Subcutaneous abdominal adipose tissue (tissue), 5 donors: ENCODE data around the gene DHX34.
"Not testable (repeated sequence)": the region's sequence is repeated elsewhere in the genome, so short reads cannot be mapped to it uniquely, and the experiment has no call there.

Experiments
- H3K27ac ChIP-seq: one replicate; pipeline ENCODE4 v1.7.0; 2013; ENCODE audit warnings: low read depth, mild to moderate bottlenecking, inconsistent platforms, low read length, moderate library complexity
- H3K27me3 ChIP-seq, 5 donors: one replicate each; pipeline ENCODE4 v1.7.0; 2013; ENCODE audit warnings: low read length in 5 of 5, inconsistent platforms in 1 of 5; ENCODE audit not compliant: control insufficient read depth in 5 of 5, insufficient read depth in 4 of 5
- H3K36me3 ChIP-seq, 5 donors: one replicate each; pipeline ENCODE4 v1.7.0; 2013; ENCODE audit warnings: low read length in 5 of 5; ENCODE audit not compliant: control insufficient read depth in 5 of 5, insufficient read depth in 5 of 5
- H3K4me1 ChIP-seq, 5 donors: one replicate each; pipeline ENCODE4 v1.7.0; 2013; ENCODE audit warnings: low read length in 5 of 5, mild to moderate bottlenecking in 3 of 5, moderate library complexity in 1 of 5; ENCODE audit not compliant: control insufficient read depth in 5 of 5, insufficient read depth in 5 of 5
- H3K4me3 ChIP-seq, 5 donors: one replicate each; pipeline ENCODE4 v1.7.0; 2013; ENCODE audit warnings: low read length in 5 of 5, low read depth in 1 of 5
- H3K9ac ChIP-seq, 5 donors: one replicate each; pipeline ENCODE4 v1.7.0; 2013; ENCODE audit warnings: low read length in 5 of 5, mild to moderate bottlenecking in 4 of 5, moderate library complexity in 3 of 5
- H3K9me3 ChIP-seq, 5 donors: one replicate each; pipeline ENCODE4 v1.7.0; 2013; ENCODE audit warnings: low read length in 5 of 5; ENCODE audit not compliant: control insufficient read depth in 5 of 5
- donor health status: healthy.
- donor health status: healthy.
- donor health status: healthy.
- donor health status: healthy.
- donor health status: healthy.

The DHX34 gene

DNA sequence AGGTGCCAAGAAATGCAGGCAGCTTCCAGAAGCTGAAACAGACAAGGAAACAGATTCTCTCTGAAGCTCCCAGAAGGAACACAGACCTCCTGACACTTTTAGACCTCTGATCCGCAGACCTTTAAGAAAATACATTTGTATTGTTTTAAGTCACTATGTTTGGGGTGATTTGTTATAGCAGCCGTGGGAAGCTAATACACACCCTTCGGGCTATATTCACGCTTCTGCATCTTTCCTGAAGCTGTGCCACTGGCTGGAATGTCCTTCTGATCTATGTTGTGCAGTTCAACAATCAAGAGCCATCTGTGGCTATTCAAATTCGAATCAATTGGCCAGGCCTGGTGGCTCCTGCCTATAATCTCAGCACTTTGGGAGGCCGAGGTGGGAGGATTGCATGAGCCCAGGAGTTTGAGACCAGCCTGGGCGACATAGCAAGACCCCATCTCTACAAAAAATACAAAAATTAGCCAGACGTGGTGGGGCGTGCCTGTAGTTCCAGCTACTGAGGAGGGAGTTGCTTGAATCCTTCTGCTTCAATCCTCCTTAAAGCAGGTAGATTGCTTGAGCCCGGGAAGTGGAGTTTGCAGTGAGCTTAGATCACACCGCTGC lies 5.8 kb upstream of the DHX34 start:
- no peak overlapping the region for H3K27ac ChIP-seq
- no peak overlapping the region for H3K9ac ChIP-seq
- no peak overlapping the region for H3K4me3 ChIP-seq
- no peaks in the 10 kb centered on the region for H3K27me3 ChIP-seq
- H3K36me3 ChIP-seq: peaks cover 0 to 7% (median 0%) of the 10 kb centered on the region in 5 donors
- no peaks in the 10 kb centered on the region for H3K9me3 ChIP-seq
- peaks cover 0 to 4% (median 0%) of the 10 kb centered on the region in 5 donors for H3K4me1 ChIP-seq

DNA sequence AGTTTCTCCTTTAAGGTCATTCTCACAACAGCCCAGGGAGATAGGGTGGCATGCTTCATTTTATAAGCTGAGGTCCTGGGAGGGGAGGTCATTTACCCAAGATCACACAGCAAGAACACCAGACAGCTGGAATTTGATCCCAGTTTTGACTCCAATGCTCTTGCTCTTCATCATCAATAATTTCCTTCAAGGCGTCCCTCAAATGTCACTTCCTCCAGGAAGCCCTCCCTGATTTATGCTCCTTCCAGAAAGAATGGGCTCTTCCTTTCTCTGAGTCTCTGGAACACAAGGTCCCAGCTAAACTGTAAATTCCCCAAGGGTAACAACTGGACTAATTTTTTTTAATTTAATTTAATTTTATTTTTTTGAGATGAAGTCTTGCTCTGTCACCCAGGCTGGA lies 4.7 kb upstream of the DHX34 start:
- Histone ChIP-seq H3K9ac (no peak overlapping the region), H3K4me1 (peaks cover 0 to 10% (median 7%) of the 10 kb centered on the region in 5 donors), H3K36me3 (peaks cover 0 to 7% (median 0%) of the 10 kb centered on the region in 5 donors), H3K4me3 (no peak overlapping the region), H3K27ac (no peak overlapping the region), H3K27me3 (no peaks in the 10 kb centered on the region), H3K9me3 (no peaks in the 10 kb centered on the region)

DNA sequence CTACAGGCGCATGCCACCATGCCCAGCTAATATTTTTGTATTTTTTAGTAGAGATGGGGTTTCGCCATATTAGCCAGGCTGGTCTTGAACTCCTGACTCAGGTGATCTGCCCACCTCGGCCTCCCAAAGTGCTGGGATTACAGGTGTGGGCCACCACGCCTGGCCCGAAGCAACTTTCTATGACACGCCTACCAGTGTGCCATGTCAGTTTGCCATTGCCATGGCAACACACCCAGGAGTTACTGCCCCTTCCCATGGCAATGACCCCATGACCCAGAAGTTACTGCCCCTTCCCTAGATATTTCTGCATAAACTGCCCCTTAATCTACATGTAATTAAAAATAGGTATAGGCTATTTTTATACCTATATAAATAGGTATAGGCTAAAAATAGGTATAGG lies 3.1 kb upstream of the DHX34 start:
- not testable (repeated sequence) for H3K9me3 ChIP-seq, H3K4me3 ChIP-seq, H3K36me3 ChIP-seq, H3K9ac ChIP-seq, H3K27me3 ChIP-seq, H3K27ac ChIP-seq
- H3K4me1 ChIP-seq: peaks cover 3 to 18% (median 14%) of the 10 kb centered on the region in 5 donors

DNA sequence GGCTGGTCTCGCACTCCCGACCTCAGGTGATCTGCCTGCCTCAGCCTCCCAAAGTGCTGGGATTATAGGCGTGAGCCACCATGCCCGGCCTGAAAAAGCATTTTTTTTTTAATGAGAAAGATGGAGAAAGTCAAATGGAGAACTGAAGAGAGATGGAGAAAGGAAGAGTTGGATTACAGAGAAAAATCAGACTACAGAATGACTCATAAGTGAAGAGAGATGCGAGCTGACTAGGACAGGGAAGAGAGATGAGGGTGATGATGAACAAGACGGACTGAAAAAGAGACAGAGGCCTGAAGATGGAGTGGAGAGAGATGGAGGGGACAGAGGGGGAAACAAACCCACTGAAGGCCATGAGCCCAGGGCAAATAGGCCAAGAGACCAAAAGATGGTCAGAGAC lies 1.5 kb downstream of the DHX34 start:
- H3K36me3 ChIP-seq: peaks cover 0 to 35% (median 24%) of the 10 kb centered on the region in 5 donors
- H3K9me3 ChIP-seq: no peaks in the 10 kb centered on the region
- no peak overlapping the region for H3K4me3 ChIP-seq
- H3K27ac ChIP-seq: no peak overlapping the region
- peaks cover 3 to 26% (median 15%) of the 10 kb centered on the region in 5 donors for H3K4me1 ChIP-seq
- no peaks in the 10 kb centered on the region for H3K27me3 ChIP-seq
- no peak overlapping the region for H3K9ac ChIP-seq

DNA sequence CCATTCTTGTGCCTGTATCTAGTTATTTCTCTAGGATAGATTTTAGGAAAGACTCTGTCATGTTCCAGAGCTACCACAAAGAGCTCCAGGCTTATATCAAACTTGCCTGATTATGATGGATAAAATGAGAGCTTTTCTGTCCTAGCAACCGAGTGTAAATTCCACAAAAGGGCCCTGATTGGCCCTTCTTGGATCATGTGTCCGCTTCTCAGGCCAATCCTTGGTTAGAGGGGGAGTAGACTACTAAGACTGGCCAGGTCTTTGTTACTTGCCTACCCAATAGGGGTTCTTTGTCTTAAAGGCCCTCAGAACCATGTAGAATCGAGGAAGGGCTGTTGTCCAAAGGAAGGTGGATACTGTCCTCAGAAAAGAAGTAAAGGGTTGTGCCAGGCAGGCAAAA lies 2.4 kb downstream of the DHX34 start:
- H3K9me3 ChIP-seq: no peaks in the 10 kb centered on the region
- no peak overlapping the region for H3K4me3 ChIP-seq
- H3K27me3 ChIP-seq: no peaks in the 10 kb centered on the region
- peaks cover 0 to 44% (median 31%) of the 10 kb centered on the region in 5 donors for H3K36me3 ChIP-seq
- peaks cover 3 to 26% (median 15%) of the 10 kb centered on the region in 5 donors for H3K4me1 ChIP-seq
- H3K27ac ChIP-seq: no peak overlapping the region
- peak overlapping the region in 1 of 5 donors; percentile 4 for H3K9ac ChIP-seq

DNA sequence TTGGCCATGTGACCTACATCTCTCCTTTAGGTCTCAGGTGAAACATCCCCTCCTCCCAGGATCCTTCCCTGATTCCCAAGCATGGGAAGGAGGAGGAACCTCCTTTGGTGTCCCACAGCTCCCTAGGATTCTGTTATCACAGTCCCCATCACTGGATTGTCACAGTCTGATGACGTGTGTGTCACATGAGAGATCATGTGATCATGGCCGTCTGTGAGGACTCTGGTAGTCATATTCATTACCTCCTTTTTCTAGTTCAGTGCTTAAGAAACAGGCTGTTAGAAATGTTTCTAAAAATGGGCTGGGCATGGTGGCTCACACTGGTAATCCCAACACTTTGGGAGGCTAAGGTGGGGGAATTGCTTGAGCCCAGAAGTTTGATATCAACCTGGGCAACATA lies 3.0 kb downstream of the DHX34 start:
- peak overlapping the region in 1 of 5 donors; percentile 4 for H3K9ac ChIP-seq
- H3K27ac ChIP-seq: no peak overlapping the region
- H3K4me1 ChIP-seq: peaks cover 3 to 26% (median 15%) of the 10 kb centered on the region in 5 donors
- H3K27me3 ChIP-seq: no peaks in the 10 kb centered on the region
- H3K36me3 ChIP-seq: peaks cover under 1 to 50% (median 34%) of the 10 kb centered on the region in 5 donors
- no peaks in the 10 kb centered on the region for H3K9me3 ChIP-seq
- no peak overlapping the region for H3K4me3 ChIP-seq

DNA sequence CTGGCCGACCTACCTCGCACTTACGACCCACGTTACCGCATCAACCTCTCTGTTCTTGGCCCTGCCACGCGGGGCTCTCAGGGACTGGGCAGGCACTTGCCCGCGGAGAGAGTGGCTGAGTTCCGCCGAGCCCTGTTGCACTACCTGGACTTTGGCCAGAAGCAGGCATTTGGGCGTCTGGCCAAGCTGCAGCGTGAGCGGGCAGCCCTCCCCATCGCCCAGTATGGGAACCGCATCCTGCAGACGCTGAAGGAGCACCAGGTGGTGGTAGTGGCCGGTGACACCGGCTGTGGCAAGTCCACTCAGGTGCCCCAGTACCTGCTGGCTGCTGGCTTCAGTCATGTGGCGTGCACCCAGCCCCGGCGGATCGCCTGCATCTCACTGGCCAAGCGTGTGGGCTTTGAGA lies 4.2 kb downstream of the DHX34 start:
- Histone ChIP-seq H3K9ac (no peak overlapping the region), H3K4me1 (peaks cover 3 to 22% (median 15%) of the 10 kb centered on the region in 5 donors), H3K4me3 (no peak overlapping the region), H3K27ac (no peak overlapping the region), H3K27me3 (no peaks in the 10 kb centered on the region), H3K9me3 (peaks cover 0 to 4% (median 3%) of the 10 kb centered on the region in 5 donors), H3K36me3 (peaks cover 4 to 62% (median 46%) of the 10 kb centered on the region in 5 donors)

DNA sequence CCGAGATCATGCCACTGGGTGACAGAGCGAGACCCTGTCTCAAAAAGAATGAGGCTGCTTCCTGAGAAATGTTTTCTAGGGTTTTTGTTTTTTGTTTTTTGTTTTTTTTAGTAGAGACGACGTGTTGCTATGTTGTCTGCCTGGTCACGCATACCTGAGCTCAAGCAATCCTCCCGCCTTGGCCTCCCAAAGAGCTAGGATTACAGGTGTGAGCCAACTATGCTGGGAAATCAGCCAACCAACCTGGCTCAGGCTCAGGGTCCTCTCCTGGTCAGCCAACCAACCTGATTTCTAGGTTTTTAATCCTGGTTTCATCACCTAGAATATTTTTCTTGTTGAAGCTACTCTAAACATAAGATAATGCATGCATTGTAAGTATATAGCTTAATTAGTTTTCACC lies 7.8 kb downstream of the DHX34 start:
- Histone ChIP-seq H3K9ac (no peak overlapping the region), H3K27ac (no peak overlapping the region), H3K27me3 (no peaks in the 10 kb centered on the region), H3K9me3 (peaks cover 0 to 4% (median 3%) of the 10 kb centered on the region in 5 donors), H3K4me1 (peaks cover 0 to 3% (median 0%) of the 10 kb centered on the region in 5 donors), H3K36me3 (peaks cover 4 to 94% (median 76%) of the 10 kb centered on the region in 5 donors), H3K4me3 (no peak overlapping the region)

DNA sequence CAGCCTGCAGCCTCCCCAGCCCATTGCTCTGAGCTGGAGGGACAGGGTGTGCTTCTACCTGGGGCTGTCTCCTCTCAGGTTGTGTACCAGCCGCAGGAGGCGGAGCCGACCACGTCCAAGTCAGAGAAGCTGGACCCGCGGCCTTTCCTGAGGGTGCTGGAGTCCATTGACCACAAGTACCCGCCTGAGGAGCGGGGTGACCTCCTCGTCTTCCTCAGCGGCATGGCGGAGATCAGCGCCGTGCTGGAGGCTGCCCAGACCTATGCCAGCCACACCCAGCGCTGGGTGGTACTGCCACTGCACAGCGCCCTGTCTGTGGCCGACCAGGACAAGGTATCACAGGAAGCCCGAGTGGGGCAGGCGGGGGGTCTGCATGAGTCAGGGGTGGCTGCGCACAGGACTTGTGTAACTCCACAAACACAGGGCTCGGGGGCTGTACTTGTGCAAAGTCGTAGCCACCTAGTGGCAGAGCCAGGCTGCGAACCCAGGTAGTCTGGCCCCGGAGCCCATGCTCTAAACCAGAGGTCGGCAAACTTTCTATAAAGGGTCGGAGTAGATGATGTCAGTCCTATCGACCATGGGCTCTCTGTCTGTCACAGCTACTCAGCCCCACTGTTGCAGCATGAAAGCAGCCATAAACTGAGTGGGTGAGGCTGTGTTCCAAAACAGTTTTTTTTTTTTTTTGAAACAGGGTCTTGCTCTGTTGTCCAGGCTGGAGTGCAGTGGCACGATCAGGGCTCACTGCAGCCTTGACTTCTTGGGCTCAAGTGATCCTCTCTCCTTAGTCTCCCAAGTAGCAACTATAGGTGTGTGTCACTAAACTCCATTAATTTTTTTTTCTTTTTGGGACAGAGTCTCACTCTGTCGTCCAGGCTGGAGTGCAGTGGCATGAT lies 8.9 kb downstream of the DHX34 start:
- Histone ChIP-seq H3K27ac (no peak overlapping the region), H3K27me3 (no peaks in the 10 kb centered on the region), H3K36me3 (peaks cover 4 to 95% (median 77%) of the 10 kb centered on the region in 5 donors), H3K4me1 (no peaks in the 10 kb centered on the region), H3K4me3 (no peak overlapping the region), H3K9me3 (peaks cover 0 to 4% (median 3%) of the 10 kb centered on the region in 5 donors), H3K9ac (no peak overlapping the region)

DNA sequence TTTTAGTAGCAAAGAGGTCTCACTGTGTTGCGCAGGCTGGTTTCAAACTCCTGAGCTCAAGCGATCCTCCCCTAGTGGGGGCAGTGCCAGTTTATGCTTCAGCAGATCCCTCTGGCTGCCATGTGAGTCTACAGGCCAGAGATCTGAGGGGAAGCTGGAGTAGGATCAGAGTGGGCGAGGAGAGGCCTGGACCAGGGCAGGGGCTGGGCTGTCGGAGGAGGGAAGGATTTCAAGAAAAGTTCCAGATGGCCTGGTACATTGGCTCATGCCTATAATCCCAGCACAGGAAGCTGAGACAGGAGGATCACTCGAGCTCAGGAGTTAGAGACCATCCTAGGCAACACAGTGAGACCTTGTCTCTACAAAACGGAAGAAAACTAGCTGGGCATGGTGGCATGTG lies 9.8 kb downstream of the DHX34 start:
- peaks cover 4 to 95% (median 76%) of the 10 kb centered on the region in 5 donors for H3K36me3 ChIP-seq
- H3K27me3 ChIP-seq: no peaks in the 10 kb centered on the region
- H3K27ac ChIP-seq: no peak overlapping the region
- H3K9me3 ChIP-seq: peaks cover 0 to 4% (median 3%) of the 10 kb centered on the region in 5 donors
- no peak overlapping the region for H3K9ac ChIP-seq
- H3K4me1 ChIP-seq: no peaks in the 10 kb centered on the region
- H3K4me3 ChIP-seq: no peak overlapping the region
